Esophagus muscularis mucosa (tissue), 4 donors: ENCODE results near the gene KIRREL3.

Experiments
- CTCF ChIP-seq, 3 experiments: fragments of 200-600 bp in 2 of 3; fragments of 450-650 bp in 1 of 3; sonication (generic) in 2 of 3; IDR thresholded peaks; one replicate each; pipeline ENCODE4 v1.5.1; 2017 to 2019; ENCODE audit warnings: antibody characterized with exemption in 3 of 3, mild to moderate bottlenecking in 2 of 3, moderate library complexity in 1 of 3
- EP300 ChIP-seq: sonication (generic); formaldehyde crosslinking; IDR thresholded peaks from one replicate; pipeline ENCODE4 v1.6.1; 2017; ENCODE audit warnings: antibody characterized with exemption
- POLR2AphosphoS5 ChIP-seq, 2 donors: sonication (generic); formaldehyde crosslinking; IDR thresholded peaks; one replicate each; pipeline ENCODE4 v1.6.1; 2017; ENCODE audit warnings: antibody characterized with exemption in 2 of 2

DNA sequence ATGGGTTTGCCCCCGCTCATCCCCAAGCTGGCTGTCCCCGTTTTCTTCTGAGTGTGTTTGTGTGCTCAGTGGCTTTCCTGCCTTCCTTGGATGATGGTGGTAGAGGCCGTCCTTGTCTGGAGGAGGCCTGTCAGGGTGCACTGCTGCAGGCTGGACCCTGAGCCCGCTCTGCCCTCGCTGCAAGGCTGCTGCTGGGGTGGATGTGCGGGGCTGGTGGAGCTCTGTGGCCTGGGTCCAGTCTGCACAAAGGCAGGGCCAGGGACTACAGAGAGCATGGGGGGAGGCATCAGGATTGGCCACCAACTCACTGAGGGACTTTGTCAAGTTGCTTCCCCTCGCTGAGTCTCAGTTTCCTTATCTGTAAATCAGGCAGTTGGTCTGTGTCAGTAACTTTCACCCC is 275.0 kb downstream of the KIRREL3 start:
- TF ChIP-seq EP300, result no peak
- no peak for TF ChIP-seq CTCF (IDR thresholded peaks at IDR 0.05)
- TF ChIP-seq POLR2AphosphoS5 (IDR thresholded peaks at IDR 0.05), result no peak
